HG03108 (cell line): ENCODE results near the gene LRRC14B.
"Not testable (repeated sequence)": the region's sequence is repeated elsewhere in the genome, so short reads cannot be mapped to it uniquely, and the experiment has no call there.

Experiments
- ATAC-seq: cut with Tn5 transposase; IDR thresholded peaks from one replicate; pipeline ENCODE4 v1.9.1; 2021; ENCODE audit warnings: moderate library complexity; ENCODE audit not compliant: unreplicated experiment

Gene LRRC14B

DNA sequence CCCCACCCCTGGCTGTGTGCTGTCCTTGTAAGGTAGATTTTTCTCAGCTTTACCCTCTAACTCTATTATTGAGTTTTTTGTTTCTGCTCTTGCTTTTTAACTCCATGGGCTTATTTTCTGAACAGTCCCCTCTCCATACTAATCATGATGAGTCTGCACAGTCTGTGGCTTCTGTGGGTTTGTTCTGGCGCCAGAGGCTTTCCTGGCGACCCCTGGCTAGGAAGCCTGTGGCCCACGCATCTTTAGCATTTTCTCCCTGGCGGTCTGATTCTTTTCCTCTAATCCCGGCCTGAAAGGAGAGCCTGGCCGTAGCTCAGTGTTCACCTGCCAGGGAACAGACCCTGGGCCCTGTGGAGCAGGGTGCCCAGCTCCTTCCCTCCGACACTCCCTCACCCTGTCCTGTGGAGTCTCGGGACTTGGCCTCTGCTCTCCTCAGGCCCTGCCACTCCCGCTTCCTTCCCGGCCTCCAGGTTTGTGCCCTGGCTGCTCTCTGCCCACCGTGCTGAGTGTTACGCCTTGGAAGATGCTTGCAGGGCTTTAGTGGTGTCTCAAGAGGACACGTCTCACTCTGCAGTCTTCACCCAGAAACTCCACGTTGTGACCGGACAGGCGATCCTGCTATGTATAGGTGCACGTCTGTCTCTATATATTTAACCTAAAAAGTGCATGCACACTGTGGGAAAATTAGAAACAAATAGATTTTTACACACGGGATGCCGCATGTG is 31.7 kb upstream of the LRRC14B start:
- ATAC-seq: no peak

DNA sequence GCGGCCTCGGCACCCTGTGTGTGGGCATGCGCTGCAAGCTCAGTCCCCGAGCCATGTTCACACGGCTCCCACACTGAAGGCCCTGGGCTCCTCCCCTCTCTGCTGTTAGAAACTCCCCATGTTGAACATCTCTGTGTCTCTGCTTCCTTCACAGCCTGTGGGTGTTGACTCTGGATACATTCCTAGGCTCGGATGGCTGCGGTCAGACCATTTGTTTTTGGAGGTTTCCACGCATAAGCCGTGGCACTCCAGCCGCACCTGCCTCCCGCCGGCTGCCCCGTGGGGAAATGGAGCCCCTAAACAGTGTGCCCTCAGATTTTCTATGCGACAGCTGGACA is 31.2 kb upstream of the LRRC14B start:
- ATAC-seq: no peak

DNA sequence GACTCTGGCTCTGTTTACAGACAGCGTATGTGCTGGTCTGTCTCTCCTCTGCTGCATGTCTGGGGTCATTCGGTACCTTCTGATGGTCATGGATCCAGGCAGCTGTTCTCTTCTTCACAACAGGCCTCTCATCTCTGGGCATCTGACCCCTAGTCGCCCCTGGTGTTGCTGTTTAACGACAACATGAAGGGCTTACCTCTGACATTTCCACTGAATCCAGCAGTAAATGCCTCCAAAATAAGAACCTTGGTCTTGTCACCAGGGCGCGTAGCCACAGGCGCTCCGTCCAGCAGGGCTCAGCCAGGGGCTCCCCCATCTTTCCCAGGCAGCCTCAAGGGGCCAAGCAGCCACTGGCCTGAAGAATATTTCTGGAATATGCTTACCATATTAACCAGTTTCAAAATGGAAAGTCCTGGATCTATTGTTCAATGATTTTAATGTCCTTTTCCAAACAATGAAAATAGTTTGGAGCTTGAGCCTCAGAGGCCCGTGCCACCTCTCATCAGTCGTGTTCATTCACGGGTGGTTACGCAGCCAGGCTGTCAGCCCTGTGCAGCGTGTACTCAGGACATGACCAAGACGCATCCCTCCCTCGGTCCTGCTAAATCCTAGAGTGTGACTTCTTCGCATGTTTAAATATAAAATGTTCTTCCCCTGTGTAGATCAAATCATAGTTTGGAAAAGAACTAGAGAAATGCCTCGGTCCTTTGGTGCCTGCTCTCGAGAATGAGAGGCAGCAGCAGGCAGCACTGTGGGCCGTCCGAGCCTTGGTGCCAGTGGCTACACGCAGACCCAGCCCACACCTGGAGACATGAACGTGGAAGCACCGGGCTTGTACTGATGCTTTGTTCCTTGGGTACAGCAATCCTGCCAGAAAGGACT is 30.1 kb upstream of the LRRC14B start:
- no peak for ATAC-seq

DNA sequence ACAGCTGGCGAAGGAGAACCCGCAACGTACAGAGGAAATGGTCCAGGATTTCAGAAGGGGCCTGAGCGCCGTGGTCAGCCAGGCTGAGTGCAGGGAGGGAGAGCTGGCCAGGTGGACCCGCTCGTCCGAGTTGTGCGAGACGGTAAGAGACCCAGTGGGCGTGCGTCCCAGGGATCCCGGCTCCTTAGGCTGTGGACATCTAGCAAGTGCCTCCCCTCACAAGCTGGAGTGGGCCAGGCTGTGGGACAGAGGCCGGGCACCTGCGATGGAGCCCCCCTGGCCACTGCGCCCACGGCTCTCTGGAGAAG is 29.5 kb upstream of the LRRC14B start:
- ATAC-seq: no peak

DNA sequence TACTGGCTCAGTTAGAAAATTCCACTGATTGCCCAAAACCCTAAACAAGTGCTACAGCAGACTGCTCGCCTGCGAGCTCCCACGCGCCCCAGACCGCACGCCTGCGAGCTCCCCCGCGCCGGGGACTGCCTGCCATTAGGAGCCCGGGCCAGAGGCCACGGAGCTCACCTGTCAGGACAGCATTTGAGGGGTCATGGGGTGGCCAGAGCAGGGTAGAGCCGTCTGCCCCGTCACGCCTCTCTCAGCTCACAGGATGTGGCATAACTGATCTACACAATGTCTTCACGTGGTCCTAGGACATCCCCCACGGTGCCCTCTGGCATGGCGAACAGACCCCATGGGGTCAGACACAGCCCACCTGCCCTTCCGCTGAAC is 29.1 kb upstream of the LRRC14B start:
- ATAC-seq: no peak

DNA sequence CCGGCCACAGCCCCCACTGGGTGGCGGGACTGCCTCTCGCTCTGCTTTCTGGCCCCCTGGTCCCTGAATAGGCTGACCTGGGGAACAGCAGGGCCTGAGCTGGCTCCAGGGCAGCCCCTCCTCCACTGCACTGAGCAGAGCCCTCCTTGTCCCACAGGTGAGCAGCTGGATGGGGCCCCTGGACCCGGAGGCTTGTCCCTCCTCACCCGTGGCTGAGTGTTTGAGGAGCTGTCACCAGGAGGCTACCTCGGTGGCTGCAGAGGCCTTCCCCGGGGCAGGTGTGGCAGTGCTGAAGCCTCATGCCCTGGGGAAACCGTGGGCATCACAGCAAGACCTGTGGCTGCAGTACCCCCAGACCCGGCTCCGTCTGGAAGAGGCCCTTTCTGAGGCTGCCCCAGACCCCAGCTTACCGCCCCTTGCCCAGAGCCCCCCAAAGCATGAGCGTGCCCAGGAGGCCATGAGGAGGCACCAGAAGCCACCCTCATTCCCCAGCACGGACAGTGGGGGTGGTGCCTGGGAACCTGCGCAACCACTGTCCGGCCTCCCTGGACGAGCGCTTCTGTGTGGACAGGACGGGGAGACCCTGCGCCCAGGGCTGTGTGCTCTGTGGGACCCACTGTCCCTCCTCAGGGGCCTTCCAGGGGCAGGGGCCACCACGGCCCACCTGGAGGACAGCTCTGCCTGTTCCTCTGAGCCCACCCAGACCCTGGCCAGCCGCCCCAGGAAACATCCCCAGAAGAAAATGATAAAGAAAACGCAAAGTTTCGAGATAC is 28.5 kb upstream of the LRRC14B start:
- no peak for ATAC-seq

DNA sequence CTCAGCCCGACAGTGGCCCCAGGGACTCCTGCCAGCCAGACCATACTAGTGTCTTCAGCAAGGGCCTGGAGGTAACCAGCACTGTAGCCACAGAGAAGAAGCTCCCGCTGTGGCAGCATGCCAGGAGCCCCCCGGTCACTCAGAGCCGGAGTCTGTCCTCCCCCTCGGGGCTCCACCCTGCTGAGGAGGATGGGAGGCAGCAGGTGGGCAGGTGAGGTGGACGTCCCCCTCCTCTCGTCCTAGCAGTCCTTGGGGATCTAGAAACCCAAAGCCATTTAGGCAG is 28.0 kb upstream of the LRRC14B start:
- ATAC-seq: no peak

DNA sequence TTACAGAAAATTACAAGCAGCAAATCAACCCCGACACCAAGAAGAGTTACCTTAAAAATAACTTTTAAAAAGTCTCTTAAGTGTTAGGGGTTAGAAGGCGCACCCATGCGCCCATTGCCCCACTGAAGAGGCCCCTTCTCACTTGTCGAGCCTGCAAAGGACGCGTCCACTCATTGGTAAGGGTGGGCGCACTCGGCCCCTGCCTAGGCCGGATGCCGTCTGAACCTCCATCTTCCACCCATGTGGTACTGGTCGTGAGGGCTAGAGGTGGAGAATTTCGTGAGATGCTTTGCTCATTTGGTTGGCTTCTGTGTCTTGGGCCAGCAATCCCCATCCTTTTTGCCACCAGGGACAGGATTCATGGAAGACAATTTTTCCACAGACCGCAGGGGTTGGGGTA is 27.5 kb upstream of the LRRC14B start:
- ATAC-seq: no peak

DNA sequence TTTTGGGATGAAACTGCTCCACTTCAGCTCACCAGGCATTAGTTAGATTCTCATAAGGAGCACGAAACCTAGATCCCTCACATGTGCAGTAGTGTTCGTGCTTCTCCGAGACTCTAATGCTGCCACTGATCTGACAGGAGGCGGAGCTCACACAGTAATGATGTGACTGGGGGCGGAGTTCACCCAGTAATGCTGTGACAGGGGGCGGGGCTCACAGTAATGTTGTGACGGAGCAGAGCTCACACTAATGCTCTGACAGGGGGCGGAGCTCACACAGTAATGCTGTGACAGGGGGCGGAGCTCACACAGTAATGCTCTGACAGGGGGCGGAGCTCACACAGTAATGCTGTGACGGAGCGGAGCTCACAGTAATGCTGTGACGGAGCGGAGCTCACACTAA is 27.1 kb upstream of the LRRC14B start:
- no peak for ATAC-seq

DNA sequence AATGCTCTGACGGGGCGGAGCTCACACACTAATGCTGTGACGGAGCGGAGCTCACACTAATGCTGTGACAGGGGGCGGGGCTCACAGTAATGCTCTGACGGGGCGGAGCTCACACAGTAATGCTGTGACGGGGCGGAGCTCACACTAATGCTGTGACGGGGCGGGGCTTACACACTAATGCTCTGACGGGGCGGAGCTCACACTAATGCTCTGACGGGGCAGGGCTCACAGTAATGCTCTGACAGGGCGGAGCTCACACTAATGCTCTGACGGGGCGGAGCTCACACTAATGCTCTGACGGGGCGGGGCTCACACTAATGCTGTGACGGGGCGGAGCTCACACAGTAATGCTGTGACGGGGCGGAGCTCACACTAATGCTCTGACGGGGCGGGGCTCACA is 26.5 kb upstream of the LRRC14B start:
- ATAC-seq: not testable (repeated sequence)

DNA sequence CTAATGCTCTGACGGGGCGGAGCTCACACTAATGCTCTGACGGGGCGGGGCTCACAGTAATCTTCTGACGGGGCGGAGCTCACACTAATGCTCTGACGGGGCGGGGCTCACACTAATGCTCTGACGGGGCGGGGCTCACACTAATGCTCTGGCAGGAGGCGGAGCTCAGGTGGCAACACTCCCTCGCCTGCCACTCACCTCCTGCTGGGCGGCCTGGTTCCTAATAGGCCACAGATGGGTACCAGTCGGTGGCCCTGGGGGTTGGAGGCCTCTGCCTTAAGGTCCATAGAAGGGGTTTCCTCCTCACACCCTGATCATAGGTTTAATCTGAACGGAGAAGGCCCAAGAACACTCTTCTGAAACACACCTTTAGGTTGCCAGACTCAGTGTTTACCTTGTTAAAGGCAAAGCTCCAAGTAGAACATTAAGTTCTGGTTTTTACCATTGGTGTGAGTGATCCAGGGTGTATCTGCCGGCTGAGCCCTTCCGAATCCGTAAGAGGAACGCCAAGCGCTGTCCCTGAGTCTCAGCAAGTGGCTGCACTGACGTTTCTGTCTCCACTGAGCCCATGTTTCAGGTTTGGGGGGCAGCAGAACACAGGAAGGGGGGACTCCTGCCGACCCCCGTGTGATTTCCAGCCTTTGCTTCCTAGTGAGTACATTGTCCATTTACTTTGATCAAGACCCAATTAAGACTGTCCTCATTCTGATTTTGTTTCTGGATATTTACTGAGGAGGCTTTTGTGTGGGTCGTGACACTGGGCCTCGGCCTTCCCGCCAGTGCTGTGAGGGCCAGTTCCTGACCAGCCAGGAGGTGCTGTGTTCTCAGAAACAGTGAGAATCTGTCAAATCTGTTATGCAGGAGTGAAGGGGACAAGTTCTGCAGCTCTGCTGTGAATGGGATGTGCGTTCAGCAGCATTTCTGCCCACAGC is 24.6 kb upstream of the LRRC14B start:
- no peak for ATAC-seq

DNA sequence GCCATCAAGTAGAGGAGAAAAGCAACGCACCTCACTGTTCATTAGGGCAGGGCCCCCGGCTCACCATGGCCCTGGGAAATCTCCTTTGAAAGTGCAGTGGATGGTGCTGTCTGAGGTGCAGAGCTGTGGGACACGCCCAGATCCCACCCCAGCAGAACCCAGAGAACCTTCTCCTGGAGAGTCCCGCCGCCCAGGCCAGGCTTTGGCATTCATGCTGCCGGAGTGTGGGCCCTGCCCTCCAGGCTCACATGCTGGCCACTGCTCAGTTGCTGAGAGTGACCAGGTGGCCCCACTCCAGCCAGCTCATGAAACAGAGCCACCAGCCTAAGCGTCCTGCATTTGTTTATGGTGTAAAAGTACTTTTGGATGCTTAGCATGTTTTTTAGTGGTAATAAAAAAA is 23.8 kb upstream of the LRRC14B start:
- no peak for ATAC-seq

DNA sequence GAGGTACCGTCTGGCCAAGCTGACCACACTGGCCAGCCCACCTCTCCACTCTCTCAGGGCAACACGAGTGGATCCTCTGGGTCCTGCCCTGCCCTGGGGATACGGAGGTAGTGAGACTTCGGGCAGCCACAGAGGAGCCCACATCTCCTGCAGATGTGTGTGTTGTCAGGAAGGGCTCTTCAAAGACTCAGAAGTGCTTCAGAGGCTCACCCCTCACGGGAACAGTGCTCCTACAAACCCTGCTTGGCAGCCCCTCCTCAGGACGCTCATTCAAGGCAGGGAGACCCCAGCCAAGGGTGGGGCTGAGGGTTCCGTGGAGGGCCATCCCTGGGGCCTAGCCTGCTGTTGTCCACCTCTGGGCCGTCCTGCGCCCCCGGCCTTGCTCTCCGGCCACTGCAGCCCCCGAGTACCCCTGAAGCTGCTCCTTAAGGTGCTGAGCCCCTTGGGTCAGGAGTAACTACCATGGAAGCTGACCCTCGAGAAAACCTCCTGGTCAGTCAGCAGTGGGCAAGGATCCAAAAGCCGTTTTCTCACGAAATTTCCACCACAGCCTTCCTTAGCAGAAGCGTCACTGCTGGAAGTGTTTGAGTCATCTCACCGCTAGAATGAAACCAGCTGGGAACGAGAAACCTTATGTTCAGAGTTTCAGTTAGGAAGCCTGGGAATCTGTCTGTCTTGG is 23.2 kb upstream of the LRRC14B start:
- ATAC-seq: no peak

DNA sequence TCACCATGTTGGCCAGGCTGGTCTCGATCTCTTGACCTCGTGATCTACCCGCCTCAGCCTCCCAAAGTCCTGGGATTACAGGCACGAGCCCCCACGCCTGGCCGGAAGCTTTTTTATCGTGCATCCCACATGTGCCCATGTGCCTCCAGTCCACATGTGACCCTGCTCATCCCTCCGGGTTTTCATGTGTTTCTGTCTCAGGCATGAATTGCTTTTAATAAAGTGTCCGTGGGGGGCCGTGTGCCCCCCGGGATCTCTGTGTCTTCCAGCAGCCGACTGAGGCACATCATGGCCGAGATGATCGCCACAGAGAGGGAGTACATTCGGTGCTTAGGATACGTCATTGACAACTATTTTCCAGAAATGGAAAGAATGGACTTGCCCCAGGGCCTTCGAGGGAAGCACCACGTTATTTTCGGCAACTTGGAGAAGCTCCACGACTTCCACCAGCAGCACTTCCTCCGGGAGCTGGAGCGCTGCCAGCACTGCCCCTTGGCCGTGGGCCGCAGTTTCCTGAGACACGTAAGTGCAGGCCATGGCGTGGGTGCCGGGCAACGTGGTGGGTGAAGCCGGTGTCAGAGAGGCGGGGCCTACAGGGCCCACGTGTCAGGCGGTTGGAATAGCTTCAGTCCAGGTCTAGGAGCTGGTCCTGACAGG is 22.1 kb upstream of the LRRC14B start:
- no peak for ATAC-seq

DNA sequence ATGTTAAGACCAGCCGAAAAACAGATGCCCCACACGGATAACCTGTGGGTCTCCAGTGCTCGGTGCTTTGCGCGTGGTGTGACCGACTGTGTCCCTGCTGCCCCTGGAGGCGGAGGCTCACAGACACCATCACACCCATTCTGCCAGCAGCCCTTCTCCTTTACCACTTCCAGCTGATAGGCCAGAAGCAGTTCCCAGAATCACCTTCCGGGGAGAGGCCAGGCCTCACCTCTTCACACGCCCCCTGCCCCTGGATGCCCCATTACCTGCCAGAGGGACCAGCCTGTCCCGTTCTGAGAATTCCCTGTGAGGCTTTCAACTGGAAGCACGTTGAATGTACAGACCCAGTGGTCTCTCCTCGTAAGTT is 21.6 kb upstream of the LRRC14B start:
- ATAC-seq: no peak

DNA sequence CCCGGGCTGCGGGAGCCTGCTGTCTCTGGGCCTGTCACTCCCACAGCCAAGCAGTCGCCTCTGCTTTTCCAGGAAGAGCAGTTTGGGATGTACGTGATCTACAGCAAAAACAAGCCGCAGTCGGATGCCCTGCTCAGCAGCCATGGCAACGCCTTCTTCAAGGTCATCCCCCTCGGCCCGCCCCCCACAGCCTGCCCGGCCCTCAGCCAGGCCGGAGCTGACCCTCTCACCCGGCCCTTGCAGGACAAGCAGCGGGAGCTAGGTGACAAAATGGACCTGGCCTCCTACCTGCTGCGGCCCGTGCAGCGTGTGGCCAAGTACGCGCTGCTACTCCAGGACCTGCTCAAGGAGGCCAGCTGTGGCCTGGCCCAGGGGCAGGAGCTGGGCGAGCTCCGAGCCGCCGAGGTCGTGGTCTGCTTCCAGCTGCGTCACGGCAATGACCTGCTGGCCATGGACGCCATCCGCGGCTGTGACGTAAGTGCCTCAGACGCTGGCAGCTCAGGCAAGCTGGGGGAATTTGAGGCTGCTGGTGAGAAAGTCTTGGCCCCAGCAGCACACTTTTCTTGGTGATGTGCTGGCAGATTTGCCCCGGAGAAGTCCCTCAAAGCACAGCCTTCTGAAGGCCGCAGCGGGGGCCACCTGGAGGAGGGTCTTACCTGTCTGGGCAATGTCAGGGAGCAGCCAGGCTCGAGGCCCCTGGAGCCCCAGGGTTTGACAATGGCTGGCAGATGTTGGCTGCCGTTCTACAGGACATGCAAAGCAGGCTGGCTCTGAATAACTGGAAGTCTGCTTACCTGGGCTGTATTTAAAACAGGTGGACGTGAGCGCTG is 20.1 kb upstream of the LRRC14B start:
- no peak for ATAC-seq

DNA sequence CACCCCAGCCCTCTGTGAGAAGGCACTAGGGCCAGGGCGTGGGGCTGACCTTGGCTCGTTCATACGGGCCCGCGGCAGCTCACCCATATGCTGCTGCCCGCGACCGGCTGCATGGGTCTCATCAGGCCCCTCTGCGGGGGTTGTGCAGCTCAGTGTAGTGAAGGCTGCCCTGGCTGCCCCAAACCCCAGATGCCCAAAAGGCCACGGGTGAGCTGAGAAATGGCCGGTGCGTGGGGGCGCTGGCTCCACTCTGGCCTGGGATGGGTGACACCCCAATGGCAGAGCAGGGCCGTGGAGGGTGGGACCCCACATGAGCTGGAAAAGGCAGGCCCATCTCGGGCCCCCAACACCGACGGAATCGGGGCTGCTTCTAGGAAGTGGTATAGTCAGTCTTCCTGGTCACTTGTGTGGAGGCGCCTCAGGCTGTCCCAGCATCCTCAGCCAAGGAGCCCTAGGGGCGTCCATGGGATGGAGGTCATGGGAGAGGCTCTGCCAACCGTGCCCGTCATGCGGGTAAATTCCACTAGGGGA is 19.4 kb upstream of the LRRC14B start:
- no peak for ATAC-seq

DNA sequence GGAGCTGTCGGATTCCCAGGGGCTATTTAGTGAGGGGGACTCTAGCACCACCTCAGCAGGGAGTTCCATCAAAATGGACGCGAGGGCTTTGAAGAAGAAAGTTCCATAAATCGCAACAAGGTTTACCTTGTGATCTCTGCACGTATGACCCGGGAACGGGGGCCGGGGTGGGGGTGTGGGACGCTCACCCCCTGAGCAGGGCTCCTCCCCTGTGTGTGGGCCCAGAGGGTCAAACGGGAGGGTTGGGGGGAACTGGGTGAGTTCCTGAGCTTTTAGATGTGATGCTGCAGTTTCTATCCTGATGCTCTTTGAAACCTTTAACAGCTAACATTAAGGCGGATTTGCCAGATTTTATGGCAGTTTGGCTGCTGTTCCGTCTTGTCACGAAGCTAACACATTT is 18.9 kb upstream of the LRRC14B start:
- no peak for ATAC-seq

DNA sequence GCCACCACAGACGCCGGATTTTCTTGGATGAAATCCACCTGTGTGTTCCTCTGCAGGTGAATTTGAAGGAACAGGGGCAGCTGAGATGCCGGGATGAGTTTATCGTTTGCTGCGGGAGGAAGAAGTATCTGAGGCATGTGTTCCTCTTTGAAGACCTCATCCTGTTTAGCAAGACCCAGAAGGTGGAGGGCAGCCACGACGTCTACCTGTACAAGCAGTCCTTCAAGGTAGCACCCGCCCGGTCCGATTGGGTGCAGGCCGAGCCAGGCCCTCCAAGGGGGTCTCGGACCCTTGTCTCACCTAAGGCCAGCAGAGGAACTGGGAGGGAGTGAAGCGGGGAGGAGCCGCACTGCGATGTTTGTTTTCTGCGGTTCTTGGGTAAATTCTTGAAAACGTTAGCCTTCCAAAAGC is 18.4 kb upstream of the LRRC14B start:
- ATAC-seq: no peak
